T-helper 2 cell treated with Interferon-gamma antibody and Interleukin-4, amounts not matched to agents 5 μg/mL and 100 μg/mL, for 36 hours (primary cell): ENCODE measurements around the gene BCL2L11.
A peak's percentile ranks its signal among the peaks of the same experiment; 100 is the strongest.

Source experiments
- DNase-seq: peaks from one replicate; pipeline ENCODE4 v3.0.0; 2021; ENCODE audit warnings: low spot score
- H3K27ac Mint-ChIP-seq: one replicate; pipeline ENCODE4 v1.8.0; 2021; ENCODE audit warnings: mild to moderate bottlenecking, mixed read lengths
- H3K27me3 Mint-ChIP-seq: one replicate; pipeline ENCODE4 v1.8.0; 2021; ENCODE audit warnings: low read depth, mixed read lengths
- H3K36me3 Mint-ChIP-seq: one replicate; pipeline ENCODE4 v1.8.0; 2021; ENCODE audit warnings: low read depth, mixed read lengths
- H3K4me1 Mint-ChIP-seq: one replicate; pipeline ENCODE4 v1.8.0; 2021; ENCODE audit warnings: low read depth, mixed read lengths
- H3K4me3 Mint-ChIP-seq: one replicate; pipeline ENCODE4 v1.8.0; 2022; ENCODE audit warnings: mild to moderate bottlenecking, moderate library complexity, mixed read lengths
- H3K9me3 Mint-ChIP-seq: one replicate; pipeline ENCODE4 v1.8.0; 2021; ENCODE audit warnings: mixed read lengths

Gene BCL2L11

DNA sequence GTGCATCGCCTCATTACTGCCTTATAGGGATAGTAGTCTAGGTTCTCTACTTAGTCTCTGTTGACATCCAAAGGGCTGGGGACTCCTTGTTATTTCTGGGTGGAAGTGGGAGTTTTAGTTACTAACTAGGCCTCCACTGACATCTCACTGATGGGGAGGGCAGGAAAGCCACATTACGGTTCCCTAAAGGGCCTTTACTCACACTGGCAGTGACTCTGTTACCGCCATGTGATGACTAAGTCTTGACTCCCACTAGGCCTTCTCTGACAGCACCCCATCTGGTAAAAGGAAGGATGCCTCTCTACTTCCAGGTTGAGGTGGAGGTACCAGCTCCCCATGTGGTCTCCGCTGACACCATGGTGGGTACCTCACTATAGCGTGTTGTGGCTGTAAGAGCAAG lies 14.0 kb upstream of the BCL2L11 start:
- no peak overlapping the region for H3K27ac Mint-ChIP-seq
- H3K36me3 Mint-ChIP-seq, result no peaks in the 10 kb centered on the region
- no peak for DNase-seq
- H3K9me3 Mint-ChIP-seq, result no peaks in the 10 kb centered on the region
- peaks cover 60% of the 10 kb centered on the region for H3K27me3 Mint-ChIP-seq
- no peak overlapping the region for H3K4me3 Mint-ChIP-seq
- H3K4me1 Mint-ChIP-seq, result no peaks in the 10 kb centered on the region

DNA sequence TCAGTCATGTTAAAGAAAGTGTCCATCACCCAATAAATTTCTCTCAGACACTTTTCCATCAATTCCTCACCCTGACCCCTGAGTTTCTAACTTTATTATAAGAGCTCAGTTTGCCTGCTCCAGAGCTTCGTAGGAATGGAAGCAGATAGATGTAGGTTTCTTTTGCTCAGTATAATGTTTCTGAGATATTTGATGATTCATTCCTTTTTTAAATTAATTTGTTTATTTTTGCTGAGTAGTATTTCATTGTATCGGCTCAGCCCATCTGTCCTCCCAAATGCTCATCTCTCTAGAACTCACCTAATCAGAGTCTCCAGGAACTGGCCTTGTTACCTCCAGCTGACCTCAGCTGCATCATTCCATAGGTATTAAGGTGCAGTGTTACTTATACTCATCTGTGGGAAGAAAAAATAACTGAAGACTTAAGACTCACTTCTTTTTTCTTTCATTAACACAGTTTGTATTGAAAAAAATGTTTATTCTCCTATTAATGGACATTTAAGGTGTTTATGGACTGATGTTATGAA lies 11.9 kb upstream of the BCL2L11 start:
- Mint-ChIP-seq H3K27me3 (peaks cover 62% of the 10 kb centered on the region), H3K4me1 (no peaks in the 10 kb centered on the region), H3K36me3 (no peaks in the 10 kb centered on the region), H3K9me3 (no peaks in the 10 kb centered on the region), H3K4me3 (no peak overlapping the region), H3K27ac (no peak overlapping the region)
- DNase-seq, result no peak

DNA sequence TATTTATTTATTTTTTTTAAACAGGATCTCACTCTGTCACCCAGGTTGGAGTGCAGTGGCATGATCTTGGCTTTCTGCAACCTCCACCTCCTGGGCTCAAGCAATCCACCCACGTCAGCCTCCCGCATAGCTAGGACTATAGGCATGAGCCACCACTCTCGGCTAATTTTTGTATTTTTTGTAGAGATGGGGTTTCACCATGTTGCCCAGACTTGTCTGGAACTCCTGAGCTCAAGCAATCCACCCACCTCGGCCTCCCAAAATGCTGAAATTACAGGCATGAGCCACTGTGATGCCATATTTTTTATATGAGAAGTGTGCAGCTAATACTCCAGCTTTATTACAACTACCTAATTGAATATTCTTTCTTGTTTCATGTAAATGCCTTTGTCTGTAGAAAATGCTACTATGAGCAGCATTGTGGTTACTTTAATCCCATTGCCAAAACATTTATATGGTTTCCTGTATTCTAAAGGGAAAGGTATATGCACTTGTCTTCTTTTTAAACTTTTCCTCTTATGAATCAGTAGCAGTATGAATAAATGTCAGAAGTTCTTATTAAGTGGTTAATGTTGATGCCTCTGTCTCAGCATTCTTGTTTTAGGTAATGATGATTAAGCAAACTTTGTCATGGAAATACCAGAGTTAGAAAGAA lies 9.5 kb upstream of the BCL2L11 start:
- H3K9me3 Mint-ChIP-seq, result no peaks in the 10 kb centered on the region
- no peak overlapping the region for H3K27ac Mint-ChIP-seq
- no peaks in the 10 kb centered on the region for H3K36me3 Mint-ChIP-seq
- H3K4me3 Mint-ChIP-seq, result no peak overlapping the region
- H3K27me3 Mint-ChIP-seq, result peaks cover 66% of the 10 kb centered on the region
- no peak for DNase-seq
- peaks cover 5% of the 10 kb centered on the region for H3K4me1 Mint-ChIP-seq

DNA sequence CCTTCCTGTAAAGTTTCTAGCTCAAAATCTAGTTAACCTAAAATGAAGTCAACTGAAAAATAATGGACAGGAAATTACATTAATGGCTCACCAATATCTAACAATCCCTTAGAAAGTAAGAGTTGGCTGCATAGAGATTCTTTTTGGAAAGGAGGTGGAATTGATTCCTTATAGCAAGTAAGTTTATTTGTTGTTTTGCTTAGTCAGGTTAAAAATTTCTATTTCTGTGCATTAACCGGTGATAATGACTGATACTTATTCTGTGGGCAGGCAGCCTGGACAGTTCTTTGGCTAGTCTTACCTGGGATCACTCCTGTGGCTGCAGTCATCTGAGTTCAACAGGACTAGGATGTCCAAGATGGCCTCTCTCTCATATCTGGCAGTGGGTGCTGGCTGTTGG lies 6.9 kb upstream of the BCL2L11 start:
- Mint-ChIP-seq H3K4me3 (no peak overlapping the region), H3K4me1 (peaks cover 28% of the 10 kb centered on the region), H3K36me3 (peaks cover 2% of the 10 kb centered on the region), H3K27me3 (peaks cover 79% of the 10 kb centered on the region), H3K9me3 (no peaks in the 10 kb centered on the region), H3K27ac (no peak overlapping the region)
- no peak for DNase-seq

DNA sequence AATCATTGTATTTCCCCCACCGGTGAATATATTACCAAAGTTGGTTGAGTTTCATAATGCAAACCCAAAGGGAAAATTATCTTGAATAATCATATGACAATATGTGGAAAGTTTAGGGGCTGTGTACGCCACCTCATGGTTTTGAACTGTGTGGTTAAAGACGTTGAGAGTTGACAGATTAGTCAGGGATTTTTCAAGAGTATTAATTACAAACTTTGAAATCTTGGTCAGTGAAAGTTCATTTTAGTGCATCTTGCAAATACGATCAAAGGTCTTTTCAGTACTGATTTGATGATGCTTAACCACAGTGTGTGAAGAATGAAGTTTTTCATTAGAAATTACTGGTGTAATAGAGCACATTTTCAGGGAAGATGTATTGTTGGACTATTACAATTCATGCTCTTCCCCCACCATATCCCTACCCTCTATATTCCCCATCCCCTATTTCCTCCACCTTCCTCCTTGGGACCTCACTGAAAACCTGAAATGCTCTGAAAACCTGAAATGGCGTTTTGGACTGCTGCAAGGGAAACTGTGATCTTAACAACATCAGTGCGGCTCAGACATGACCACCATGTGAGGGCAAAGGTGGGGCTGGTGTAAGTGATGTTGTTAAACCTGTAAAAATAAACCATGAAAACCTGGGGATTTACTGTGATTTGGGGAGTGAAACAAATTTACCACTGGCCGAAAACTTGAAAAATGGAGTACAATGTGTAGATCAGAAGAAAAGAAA lies 4.5 kb upstream of the BCL2L11 start:
- Mint-ChIP-seq H3K9me3 (no peaks in the 10 kb centered on the region), H3K4me3 (peak overlapping the region; percentile 28), H3K4me1 (peaks cover 38% of the 10 kb centered on the region), H3K27me3 (peaks cover 79% of the 10 kb centered on the region), H3K36me3 (peaks cover 2% of the 10 kb centered on the region), H3K27ac (no peak overlapping the region)
- peak; percentile 61 for DNase-seq

DNA sequence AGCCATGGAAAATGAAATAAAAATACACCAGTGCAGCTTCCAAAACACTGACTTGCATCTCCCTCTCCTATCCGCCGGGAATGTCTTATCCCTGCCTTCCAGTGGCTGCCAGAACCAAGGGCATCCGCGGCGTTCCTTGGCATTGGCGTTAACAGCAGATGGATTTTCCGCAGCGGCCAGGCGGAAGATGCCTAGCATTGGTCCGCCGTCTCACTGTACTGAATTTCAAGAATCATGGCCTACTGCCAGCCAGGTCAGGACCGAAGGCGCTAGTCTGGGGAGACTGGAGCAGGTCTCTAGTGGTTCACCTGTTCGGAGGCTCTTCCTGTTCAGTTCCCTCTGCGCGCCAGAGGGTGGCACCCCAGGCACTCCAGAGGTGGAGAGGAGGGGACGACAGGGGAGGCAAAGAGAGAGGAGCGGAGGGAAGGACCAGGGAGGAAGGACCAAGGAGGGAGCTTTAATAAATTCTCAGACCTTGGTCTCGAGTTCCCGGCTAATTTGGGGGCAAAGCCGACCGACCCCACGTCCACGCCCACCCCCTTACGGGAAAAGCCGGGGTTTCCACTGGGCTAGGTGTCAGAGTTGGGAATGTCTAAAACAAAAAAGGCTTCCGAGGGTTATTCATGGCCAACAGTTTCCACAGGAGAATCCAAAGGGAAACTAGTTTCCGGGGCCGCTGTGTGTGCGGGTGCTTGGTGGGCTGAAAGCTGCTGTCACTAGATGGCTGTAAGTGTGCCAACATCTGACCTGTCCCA lies 3.7 kb upstream of the BCL2L11 start:
- Mint-ChIP-seq H3K9me3 (no peaks in the 10 kb centered on the region), H3K27me3 (peaks cover 84% of the 10 kb centered on the region), H3K4me1 (peaks cover 42% of the 10 kb centered on the region), H3K36me3 (peaks cover 2% of the 10 kb centered on the region), H3K27ac (peak overlapping the region; percentile 50), H3K4me3 (peak overlapping the region; percentile 72)
- DNase-seq, result peak; percentile 71

DNA sequence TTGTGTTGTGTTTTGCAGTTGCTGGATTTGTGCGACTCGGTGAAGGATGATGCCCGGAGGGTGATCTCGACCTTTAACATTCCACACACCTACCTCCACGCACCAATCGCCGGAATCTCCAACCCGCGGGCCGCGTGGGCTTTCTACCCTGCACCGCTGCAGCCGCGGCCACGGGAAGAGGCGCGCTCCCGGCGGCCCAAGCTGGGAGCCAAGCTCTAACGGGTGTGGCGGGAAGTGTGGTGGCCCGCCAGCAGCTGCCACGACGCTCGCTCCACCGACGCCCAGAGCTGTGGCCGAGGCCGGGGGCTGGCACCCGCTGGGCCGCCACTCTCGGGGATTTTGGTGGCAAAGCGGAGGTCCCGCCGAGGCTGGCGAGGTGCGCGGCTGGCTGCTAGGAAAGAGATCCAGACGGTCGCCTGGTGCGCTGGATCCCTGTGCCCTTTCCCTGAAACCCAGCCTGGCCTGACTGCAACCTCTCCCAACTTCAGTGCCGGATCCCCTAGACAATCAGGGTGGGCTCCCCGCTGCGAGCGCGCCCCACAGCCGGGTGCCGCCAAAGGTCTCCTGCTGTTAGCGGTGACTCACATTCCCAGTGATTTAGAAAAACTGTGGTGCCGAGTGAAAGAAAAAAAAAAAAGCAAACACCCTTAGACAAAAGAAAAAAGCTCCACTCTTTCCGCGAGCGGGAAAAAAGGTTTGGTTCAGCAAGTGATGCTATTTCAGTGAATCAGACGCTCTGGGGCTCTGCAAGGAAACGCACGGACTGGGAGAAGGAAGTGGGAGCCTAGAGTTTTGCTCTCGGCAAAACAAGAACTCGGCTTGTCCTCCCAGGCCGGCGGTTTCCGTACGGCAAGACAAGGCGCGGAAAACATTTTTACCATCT lies 2.9 kb upstream of the BCL2L11 start:
- Mint-ChIP-seq H3K9me3 (no peaks in the 10 kb centered on the region), H3K4me1 (peaks cover 42% of the 10 kb centered on the region), H3K4me3 (peak overlapping the region; percentile 82), H3K27ac (peak overlapping the region; percentile 55), H3K27me3 (peaks cover 78% of the 10 kb centered on the region), H3K36me3 (peaks cover 2% of the 10 kb centered on the region)
- DNase-seq, result peak; percentile 52

DNA sequence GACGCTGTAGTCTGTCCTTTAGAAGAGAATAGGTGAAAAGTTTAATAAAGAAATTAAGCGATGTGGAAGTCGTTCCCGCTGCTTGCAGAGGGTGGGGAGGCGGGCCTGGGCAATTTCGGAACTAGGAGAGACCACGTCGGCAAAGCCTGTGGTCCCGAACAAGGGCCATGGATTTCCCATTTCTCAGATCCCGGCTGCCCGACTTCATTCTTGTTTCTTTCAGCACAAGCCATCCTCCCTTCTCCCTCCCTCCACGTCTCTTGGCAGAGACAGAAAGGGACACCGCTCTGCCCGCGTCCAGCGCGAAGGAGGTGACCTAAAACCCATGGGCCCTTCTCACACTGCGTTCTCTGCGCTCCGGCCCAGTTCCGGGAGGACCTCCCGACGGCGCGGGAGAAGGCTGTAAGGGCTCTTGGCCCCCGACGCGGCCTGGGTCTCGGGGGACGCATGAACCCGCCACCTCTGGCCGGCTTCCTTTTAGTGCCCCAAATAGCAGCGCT lies 2.2 kb upstream of the BCL2L11 start:
- peaks cover 45% of the 10 kb centered on the region for H3K4me1 Mint-ChIP-seq
- H3K4me3 Mint-ChIP-seq, result peak overlapping the region; percentile 82
- H3K27ac Mint-ChIP-seq, result peak overlapping the region; percentile 62
- peaks cover 2% of the 10 kb centered on the region for H3K36me3 Mint-ChIP-seq
- no peak for DNase-seq
- H3K9me3 Mint-ChIP-seq, result no peaks in the 10 kb centered on the region
- peaks cover 75% of the 10 kb centered on the region for H3K27me3 Mint-ChIP-seq

DNA sequence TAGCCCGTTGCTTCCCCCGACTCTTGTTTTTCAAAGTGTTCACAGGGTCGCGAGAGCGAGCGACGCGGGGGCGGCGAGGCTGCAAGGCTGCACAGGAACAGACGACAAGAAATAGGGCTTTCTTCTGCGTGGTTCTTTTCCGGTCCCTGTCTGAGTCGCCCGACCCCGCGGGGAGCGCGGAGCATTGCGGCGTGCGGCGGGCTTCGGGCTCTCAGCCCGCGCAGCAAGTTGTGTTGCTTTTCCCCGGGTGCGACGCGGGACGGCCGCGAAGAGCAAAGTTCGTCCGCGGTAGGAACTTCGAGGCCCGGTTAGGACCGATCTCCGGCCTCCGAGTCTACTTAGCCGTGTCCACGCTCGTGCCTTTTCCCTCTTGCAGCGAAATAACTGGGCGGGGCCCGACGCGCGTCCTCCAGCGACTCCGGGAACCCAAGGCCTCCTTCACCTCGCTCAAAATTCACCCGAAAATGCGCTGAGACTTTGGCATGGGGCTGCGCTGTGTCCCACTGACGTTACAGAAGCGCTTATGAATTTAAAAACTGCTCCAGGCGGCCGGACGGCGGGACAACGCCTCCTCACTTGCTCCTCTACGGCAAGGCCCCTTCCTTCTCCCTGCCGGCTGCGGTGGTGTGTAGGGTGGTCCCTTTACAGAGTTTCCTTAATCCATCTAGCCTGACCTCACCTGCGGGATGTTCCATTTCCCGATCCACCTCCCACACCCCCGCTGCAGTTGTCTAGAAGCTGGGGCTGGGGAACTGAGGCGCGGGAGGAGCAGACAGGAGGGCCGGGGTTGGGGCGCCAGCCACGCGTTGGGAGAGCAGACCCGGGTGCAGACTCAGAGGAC lies 1.5 kb upstream of the BCL2L11 start:
- Mint-ChIP-seq H3K27ac (peak overlapping the region; percentile 62), H3K27me3 (peaks cover 78% of the 10 kb centered on the region), H3K9me3 (no peaks in the 10 kb centered on the region), H3K4me3 (peak overlapping the region; percentile 82), H3K4me1 (peaks cover 45% of the 10 kb centered on the region), H3K36me3 (peaks cover 6% of the 10 kb centered on the region)
- DNase-seq, result peak; percentile 44

DNA sequence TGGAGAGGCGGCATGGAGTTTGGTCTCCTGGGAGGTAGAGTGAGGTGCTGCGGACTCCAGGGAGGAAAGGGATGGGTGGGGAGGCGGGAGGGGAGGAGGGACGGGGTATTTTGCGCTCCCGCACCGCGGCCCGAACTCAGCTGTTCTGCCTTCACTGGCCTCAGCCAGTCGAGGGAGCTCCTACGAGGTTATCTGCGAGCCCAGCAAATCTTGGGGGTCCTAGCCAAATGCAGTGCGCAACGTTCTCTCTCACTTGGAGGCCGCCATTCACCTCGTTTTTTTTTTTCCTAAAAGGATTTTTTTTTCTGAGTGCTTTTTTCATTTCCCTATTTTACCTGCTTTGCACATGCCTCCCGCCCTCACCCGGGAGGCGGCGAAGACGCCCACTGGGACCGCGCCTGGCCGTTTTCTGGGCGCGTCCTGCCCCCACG lies 877 bp upstream of the BCL2L11 start:
- Mint-ChIP-seq H3K27ac (peak overlapping the region; percentile 41), H3K36me3 (peaks cover 12% of the 10 kb centered on the region), H3K9me3 (no peaks in the 10 kb centered on the region), H3K4me1 (peaks cover 45% of the 10 kb centered on the region), H3K4me3 (peak overlapping the region; percentile 82), H3K27me3 (peaks cover 79% of the 10 kb centered on the region)
- no peak for DNase-seq

DNA sequence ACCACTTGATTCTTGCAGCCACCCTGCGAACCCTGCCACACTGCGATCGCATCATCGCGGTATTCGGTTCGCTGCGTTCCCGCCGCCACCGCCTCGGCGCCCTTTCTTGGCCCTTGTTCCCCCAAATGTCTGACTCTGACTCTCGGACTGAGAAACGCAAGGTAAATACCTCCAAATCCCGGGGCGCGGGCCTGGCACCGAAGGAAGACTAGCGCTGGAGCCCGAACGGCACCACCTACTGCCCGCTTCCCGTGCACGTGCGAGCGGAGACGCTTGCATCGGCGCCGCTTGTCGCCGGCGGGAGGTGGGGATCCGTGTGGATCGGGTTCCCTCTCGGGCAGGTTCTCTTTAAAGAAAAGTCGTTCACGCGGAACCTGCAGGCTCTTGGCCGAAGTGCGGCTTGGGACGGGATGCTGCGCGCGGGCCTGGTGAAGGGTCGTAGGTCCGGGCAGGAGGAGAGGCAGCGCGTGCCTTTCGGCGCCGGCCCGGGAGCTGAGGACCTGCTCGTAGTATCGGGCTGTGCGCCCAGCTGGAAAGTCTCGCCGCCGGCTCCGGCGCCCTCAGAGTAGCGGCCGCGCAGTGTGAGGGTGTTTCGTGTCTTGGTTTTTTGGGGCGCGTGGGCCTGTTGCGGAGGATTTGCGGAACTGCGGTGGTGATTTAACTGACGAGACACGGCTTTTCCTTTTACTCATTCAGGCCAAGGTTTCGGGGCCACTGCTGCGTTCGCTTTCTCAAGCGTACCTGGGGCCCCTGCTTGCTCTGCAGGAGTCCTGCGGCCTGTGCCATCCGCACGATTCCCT lies 514 bp downstream of the BCL2L11 start:
- H3K4me3 Mint-ChIP-seq, result peak overlapping the region; percentile 95
- no peaks in the 10 kb centered on the region for H3K9me3 Mint-ChIP-seq
- H3K27ac Mint-ChIP-seq, result peak overlapping the region; percentile 79
- H3K36me3 Mint-ChIP-seq, result peaks cover 22% of the 10 kb centered on the region
- peaks cover 82% of the 10 kb centered on the region for H3K27me3 Mint-ChIP-seq
- H3K4me1 Mint-ChIP-seq, result peaks cover 40% of the 10 kb centered on the region
- DNase-seq, result peak; percentile 46
